Neural cell (in vitro differentiated cells): ENCODE data around the gene GRID1. TPM values are rescaled to one million over a fixed set of nuclear protein-coding genes. Genes with fewer than 3 reads are reported as not detected.

Experiments
- H2AFZ ChIP-seq: fragments of 200-600, 300-800 bp; sonication (generic), shearing (Covaris generic); 2 replicates; pipeline ENCODE4 v1.6.0; 2014; ENCODE audit warnings: low read depth, mild to moderate bottlenecking, antibody characterized with exemption, low read length, moderate library complexity
- H3F3A ChIP-seq: fragments of 200-600 bp; shearing (Covaris generic); 2 replicates; pipeline ENCODE4 v1.6.1; 2016; ENCODE audit warnings: mild to moderate bottlenecking, moderate library complexity, mixed read lengths, antibody characterized with exemption, low read length; ENCODE audit not compliant: insufficient read depth, poor library complexity, severe bottlenecking
- H3K27ac ChIP-seq: fragments of 200-600, 300-800 bp; sonication (generic), shearing (Covaris generic); 2 replicates; pipeline ENCODE4 v1.5.1; 2014; ENCODE audit warnings: mild to moderate bottlenecking, low read length, moderate library complexity
- H3K27me3 ChIP-seq: fragments of 300-800, 200-600 bp; sonication (generic), shearing (Covaris generic); 2 replicates; pipeline ENCODE4 v1.6.0; 2014; ENCODE audit warnings: mild to moderate bottlenecking, low read depth, low read length, moderate library complexity; ENCODE audit not compliant: insufficient read depth
- H3K36me3 ChIP-seq: fragments of 300-800, 200-600 bp; sonication (generic), shearing (Covaris generic); 2 replicates; pipeline ENCODE4 v1.5.1; 2014; ENCODE audit warnings: mild to moderate bottlenecking, antibody characterized with exemption, low read length, moderate library complexity; ENCODE audit not compliant: insufficient read depth
- H3K4me2 ChIP-seq: fragments of 300-800, 200-600 bp; sonication (generic), shearing (Covaris generic); 2 replicates; pipeline ENCODE4 v1.6.0; 2014; ENCODE audit warnings: mild to moderate bottlenecking, low read length
- H3K4me3 ChIP-seq: fragments of 300-800, 200-600 bp; sonication (generic), shearing (Covaris generic); 2 replicates; pipeline ENCODE4 v1.5.1; 2014; ENCODE audit warnings: mild to moderate bottlenecking, low read length, moderate library complexity
- H3K79me2 ChIP-seq: fragments of 200-600 bp; shearing (Covaris generic); replicated peaks from 2 replicates; pipeline ENCODE4 v1.6.0; 2014; ENCODE audit warnings: mild to moderate bottlenecking, low read length, moderate library complexity; ENCODE audit not compliant: insufficient read depth
- H3K9ac ChIP-seq: fragments of 300-800, 200-600 bp; sonication (generic), shearing (Covaris generic); 2 replicates; pipeline ENCODE4 v1.6.1; 2016; ENCODE audit warnings: mild to moderate bottlenecking, low read length, mixed read lengths
- H3K9me2 ChIP-seq: fragments of 200-600 bp; shearing (Covaris generic); 2 replicates; pipeline ENCODE4 v1.6.1; 2016; ENCODE audit warnings: mild to moderate bottlenecking, low read length, mixed read lengths; ENCODE audit not compliant: insufficient read depth
- H3K9me3 ChIP-seq: fragments of 200-600, 300-800 bp; sonication (generic), shearing (Covaris generic); 2 replicates; pipeline ENCODE4 v1.6.1; 2016; ENCODE audit warnings: mild to moderate bottlenecking, mixed run types, low read length, moderate library complexity, mixed read lengths
- H4K20me1 ChIP-seq: fragments of 200-600 bp; shearing (Covaris generic); 2 replicates; pipeline ENCODE4 v1.6.1; 2016; ENCODE audit warnings: mild to moderate bottlenecking, mixed run types; ENCODE audit not compliant: insufficient read depth
- CTCF ChIP-seq: fragments of 450-650 bp; IDR thresholded peaks from 2 replicates; pipeline ENCODE4 v1.5.1; 2014; ENCODE audit warnings: antibody characterized with exemption, mild to moderate bottlenecking, moderate library complexity; ENCODE audit not compliant: poor library complexity, severe bottlenecking
- EP300 ChIP-seq: fragments of 450-650 bp; conservative IDR thresholded peaks from 2 replicates; pipeline ENCODE4 v1.6.1; 2014; ENCODE audit warnings: antibody characterized with exemption, mild to moderate bottlenecking, moderate library complexity; ENCODE audit not compliant: poor library complexity, severe bottlenecking
- EZH2 ChIP-seq: fragments of 200-600, 300-800 bp; shearing (Covaris generic), sonication (generic); IDR thresholded peaks from 2 replicates; pipeline ENCODE4 v1.6.1; 2014; ENCODE audit warnings: antibody characterized with exemption, low read length, borderline replicate concordance, mild to moderate bottlenecking; ENCODE audit not compliant: insufficient read depth, poor library complexity, severe bottlenecking
- MXI1 ChIP-seq: fragments of 450-650 bp; conservative IDR thresholded peaks from 2 replicates; pipeline ENCODE4 v1.6.1; 2014; ENCODE audit warnings: antibody characterized with exemption, mild to moderate bottlenecking; ENCODE audit not compliant: poor library complexity, severe bottlenecking
- POLR2AphosphoS5 ChIP-seq: IDR thresholded peaks from 2 replicates; pipeline ENCODE4 v1.6.1; 2012
- RAD21 ChIP-seq: fragments of 450-650 bp; conservative IDR thresholded peaks from 2 replicates; pipeline ENCODE4 v1.6.1; 2014; ENCODE audit warnings: antibody characterized with exemption, mild to moderate bottlenecking, moderate library complexity
- REST ChIP-seq: IDR thresholded peaks from 2 replicates; pipeline ENCODE4 v1.6.1; 2012; ENCODE audit warnings: borderline replicate concordance
- SMC3 ChIP-seq: fragments of 450-650 bp; conservative IDR thresholded peaks from 2 replicates; pipeline ENCODE4 v1.6.1; 2014; ENCODE audit warnings: antibody characterized with exemption, mild to moderate bottlenecking, moderate library complexity; ENCODE audit not compliant: poor library complexity
- TAF1 ChIP-seq: IDR thresholded peaks from 2 replicates; pipeline ENCODE4 v1.6.1; 2012; ENCODE audit warnings: low read depth
- polyA plus RNA-seq: library from polyadenylated mRNA; depleted of rRNA; stranded (reverse); fragments of >200 nt; gene quantifications from 2 replicates; pipeline ENCODE4 v1.2.3, GENCODE V29; 2014

GRID1 gene
- polyA plus RNA-seq, 1 donor from 2014 or later, result 7.3 TPM

- no peaks in the 10 kb centered on the region for H3K79me2 ChIP-seq
- peaks cover 3% of the 10 kb centered on the region for H3F3A ChIP-seq
- no peak for TF ChIP-seq CTCF
- no peak for TF ChIP-seq TAF1
- peak overlapping the region; percentile 44 for H3K4me3 ChIP-seq
- H4K20me1 ChIP-seq, result no peaks in the 10 kb centered on the region
- no peak overlapping the region for H2AFZ ChIP-seq
- H3K36me3 ChIP-seq, result no peaks in the 10 kb centered on the region
- H3K27ac ChIP-seq, result peak overlapping the region; percentile 74
- H3K9ac ChIP-seq, result no peak overlapping the region
- H3K27me3 ChIP-seq, result no peaks in the 10 kb centered on the region
- no peaks in the 10 kb centered on the region for H3K9me3 ChIP-seq
- no peak overlapping the region for H3K4me2 ChIP-seq
- H3K9me2 ChIP-seq, result no peaks in the 10 kb centered on the region
Measured at GRCh38 chr10:86064931-86065662, 301.5 kb downstream of the GRID1 start.

GRCh38 chr10:86064219-86064618 lies 302.4 kb downstream of the GRID1 start:
- no peak overlapping the region for H3K4me3 ChIP-seq
- no peaks in the 10 kb centered on the region for H3K36me3 ChIP-seq
- no peaks in the 10 kb centered on the region for H4K20me1 ChIP-seq
- no peaks in the 10 kb centered on the region for H3K9me2 ChIP-seq
- no peak overlapping the region for H2AFZ ChIP-seq
- H3F3A ChIP-seq, result peaks cover 3% of the 10 kb centered on the region
- H3K79me2 ChIP-seq, result no peaks in the 10 kb centered on the region
- no peaks in the 10 kb centered on the region for H3K27me3 ChIP-seq
- TF ChIP-seq TAF1 (no peak), MXI1 (no peak), CTCF (no peak), EP300 (no peak), EZH2 (no peak), REST (no peak), POLR2AphosphoS5 (no peak), SMC3 (no peak), RAD21 (no peak)
- H3K4me2 ChIP-seq, result no peak overlapping the region
- no peak overlapping the region for H3K27ac ChIP-seq
- H3K9ac ChIP-seq, result no peak overlapping the region
- no peaks in the 10 kb centered on the region for H3K9me3 ChIP-seq
